Bronchus fibroblast of lung (primary cell): Measurements from ENCODE around the gene MS4A1. TPM values are rescaled to one million over a fixed set of nuclear protein-coding genes. Genes with fewer than 3 reads are reported as not detected.

ENCODE experiments used
- total RNA-seq: library from RNA; depleted of rRNA; stranded (reverse); fragments of >200 nt; gene quantifications from 2 replicates; pipeline ENCODE4 v1.2.3, GENCODE V29; 2015

Gene MS4A1
- not detected in 2 replicates for total RNA-seq

GRCh38 chr11:60455531-60456042 lies at the start of gene MS4A1:
MS4A1 (plus strand) TSS chr11:60455847; CDS start chr11:60462375, 6,528 bp downstream.

GRCh38 chr11:60429272-60429671 lies 26.4 kb upstream of the MS4A1 start, which contains the start of gene MS4A5:
MS4A5 (plus strand) TSS chr11:60429572; CDS start chr11:60429675, 103 bp downstream.

GRCh38 chr11:60492488-60493009 lies 36.9 kb downstream of the MS4A1 start, which contains the start of gene MS4A12:
MS4A12 (plus strand) TSS chr11:60492778; CDS start chr11:60497319, 4,541 bp downstream.

DNA sequence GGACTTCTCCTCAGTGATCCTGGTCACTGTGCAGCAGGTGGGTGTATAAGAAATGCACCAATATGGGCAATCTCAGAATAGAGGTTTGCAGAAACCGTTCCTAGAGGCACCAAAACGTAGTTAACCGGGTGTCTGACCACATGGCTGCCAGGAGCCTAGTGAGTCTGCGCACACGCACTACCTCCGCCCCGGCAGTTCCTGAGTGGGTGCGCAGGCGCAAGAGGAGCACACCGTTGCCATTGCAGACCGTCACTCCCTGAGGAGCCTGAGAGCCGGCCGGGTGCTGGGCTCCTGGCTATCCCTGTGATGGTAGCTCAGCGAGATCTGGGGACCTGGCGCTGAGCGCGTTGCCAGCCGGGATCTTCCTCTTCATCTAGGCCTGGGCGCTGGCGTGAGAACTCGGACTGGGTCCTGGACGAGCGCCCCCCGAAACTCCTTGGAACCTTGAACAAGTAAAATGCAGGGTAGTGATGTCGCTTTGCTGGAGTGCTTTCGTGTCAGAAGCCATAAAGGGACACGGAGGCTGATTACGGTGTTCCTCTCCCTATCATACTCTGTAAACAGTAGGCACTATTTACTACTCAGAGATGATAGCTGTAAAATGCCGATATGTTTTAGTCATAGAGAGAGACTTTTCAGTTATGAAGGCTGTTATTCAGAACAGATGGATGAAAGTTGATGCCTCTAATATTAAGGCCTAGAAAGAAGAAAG lies 59.7 kb downstream of the MS4A1 start, which contains the start of gene MS4A13:
Gene MS4A13, plus strand, starts transcription at position 249 of the 712 bp plus-strand sequence. CDS start 2,692 bp downstream, outside the sequence.

Other genes starting within 250 kb of the MS4A1 start
- not detected in 2 replicates for gene MS4A4E, start 212.7 kb upstream of the MS4A1 start, total RNA-seq
- not detected in 2 replicates for gene MS4A4A, start 175.2 kb upstream of the MS4A1 start, total RNA-seq
- gene MS4A6E, start 128.6 kb upstream of the MS4A1 start, total RNA-seq: not detected in 2 replicates
- not detected in 2 replicates for gene MS4A7, start 77.3 kb upstream of the MS4A1 start, total RNA-seq
- not detected in 2 replicates for gene MS4A14, start 59.4 kb upstream of the MS4A1 start, total RNA-seq
- gene MS4A5, start 26.3 kb upstream of the MS4A1 start, total RNA-seq: not detected in 2 replicates
- not detected in 2 replicates for gene MS4A12, start 36.9 kb downstream of the MS4A1 start, total RNA-seq
- gene MS4A13, start 59.5 kb downstream of the MS4A1 start, total RNA-seq: not detected in 2 replicates
- not detected in 2 replicates for gene MS4A8, start 243.8 kb downstream of the MS4A1 start, total RNA-seq